HS-27A (cell line): Measurements from ENCODE around the gene TMEM250.
"Not testable (repeated sequence)": the region's sequence is repeated elsewhere in the genome, so short reads cannot be mapped to it uniquely, and the experiment has no call there.

Source experiments
- DNase-seq: peaks from one replicate; pipeline ENCODE4 v3.0.0-alpha.2; 2012; ENCODE audit warnings: low read depth, missing footprints

TMEM250 gene, protein sequence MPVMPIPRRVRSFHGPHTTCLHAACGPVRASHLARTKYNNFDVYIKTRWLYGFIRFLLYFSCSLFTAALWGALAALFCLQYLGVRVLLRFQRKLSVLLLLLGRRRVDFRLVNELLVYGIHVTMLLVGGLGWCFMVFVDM

DNA sequence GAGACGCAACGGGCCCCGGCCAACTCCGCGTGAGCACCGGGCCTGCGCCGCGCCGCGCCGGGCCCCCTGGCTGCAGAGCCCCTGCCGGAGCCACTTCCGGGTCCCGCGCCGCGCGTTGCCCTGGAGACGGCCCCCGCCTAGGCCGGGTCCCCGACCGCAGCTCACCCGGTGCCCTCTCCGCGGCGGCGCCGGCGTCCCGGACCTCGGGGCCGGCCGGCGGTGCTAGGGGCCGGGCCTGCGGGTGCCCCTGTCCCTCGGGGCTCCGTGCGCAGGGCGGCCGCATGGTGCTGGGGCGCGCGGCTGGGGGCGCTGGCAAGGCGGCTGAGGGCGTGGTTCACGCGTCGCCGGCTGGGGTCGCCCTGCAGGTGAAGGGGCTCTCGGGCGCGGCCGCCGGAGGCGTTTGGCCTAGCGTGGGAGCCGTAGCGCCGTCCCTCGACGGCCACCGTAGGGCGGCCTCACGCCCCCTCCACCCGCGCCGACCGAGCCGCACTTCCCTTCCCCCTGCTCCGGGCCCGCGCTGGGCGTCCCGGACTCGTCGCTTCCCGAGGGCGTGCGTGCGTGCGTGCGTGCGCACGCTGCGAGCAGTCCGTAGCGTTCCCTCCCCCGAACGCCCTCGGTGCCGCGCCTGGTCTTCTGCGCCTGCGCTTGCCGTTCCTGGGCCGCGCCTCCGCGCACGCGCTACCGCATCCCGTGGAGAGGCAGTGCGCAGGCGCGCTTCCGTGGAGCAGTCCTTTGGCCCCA lies at the start of gene TMEM250:
Gene TMEM250 (minus strand): TSS at position 556 of the 741 bp plus-strand sequence. CDS start 1,975 bp downstream, outside the sequence.
- peak; percentile 64 for DNase-seq

DNA sequence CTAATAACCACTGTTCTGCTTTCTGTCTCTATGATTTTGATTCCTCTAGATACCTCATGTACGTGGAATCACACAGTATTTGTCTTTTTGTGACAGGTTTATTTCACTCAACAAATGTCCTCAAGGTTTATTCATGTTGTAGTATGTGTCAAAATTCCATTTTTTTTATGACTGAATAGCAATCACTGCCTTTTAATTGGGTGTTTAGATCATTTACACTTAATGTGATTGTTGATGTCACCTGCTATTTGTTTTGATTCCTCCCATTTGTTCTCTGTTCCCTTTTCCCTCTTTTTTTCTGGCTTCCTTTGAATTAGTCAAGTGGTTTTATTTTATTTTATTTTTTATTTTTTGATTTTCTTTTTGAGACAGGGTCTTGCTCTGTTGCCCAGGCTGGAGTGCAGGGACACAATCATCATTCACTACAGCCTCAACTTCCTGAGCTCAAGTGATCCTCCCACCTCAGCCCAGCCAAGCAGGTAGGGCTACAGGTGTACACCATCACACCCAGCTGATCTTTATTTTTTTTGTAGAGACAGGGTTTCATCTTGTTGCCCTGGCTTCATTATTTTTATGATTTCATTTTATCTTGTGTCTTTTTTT lies 44.7 kb upstream of the TMEM250 start:
- DNase-seq = no peak

DNA sequence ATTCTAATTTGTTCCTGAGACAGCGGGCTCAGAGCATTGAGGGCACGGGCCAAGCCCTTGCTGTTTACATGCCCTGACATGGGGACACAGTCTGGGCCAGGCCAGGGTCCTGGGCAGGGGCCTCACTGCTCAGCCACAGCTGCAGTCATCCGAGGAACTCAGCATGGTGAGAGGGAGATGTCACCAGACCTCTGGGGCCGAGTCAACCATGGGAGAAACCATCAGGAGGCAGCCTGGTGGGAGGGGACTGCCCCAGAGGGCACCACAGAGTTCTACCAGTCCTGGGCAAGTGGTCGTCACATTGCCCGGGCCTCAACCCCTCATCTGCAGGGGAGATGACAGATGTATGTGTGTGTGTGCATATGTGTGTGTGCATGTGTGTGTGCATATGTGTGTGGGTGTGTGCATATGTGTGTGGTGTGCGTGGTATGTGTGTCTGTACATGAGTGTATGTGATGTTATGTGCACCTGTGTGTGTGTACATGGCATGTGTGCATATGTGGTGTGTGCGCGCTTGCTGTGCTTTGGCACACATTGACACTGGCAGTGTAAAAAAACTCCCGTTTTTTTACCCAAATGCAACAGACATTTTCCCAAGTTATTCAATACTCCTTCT lies 42.4 kb upstream of the TMEM250 start:
- DNase-seq = no peak

DNA sequence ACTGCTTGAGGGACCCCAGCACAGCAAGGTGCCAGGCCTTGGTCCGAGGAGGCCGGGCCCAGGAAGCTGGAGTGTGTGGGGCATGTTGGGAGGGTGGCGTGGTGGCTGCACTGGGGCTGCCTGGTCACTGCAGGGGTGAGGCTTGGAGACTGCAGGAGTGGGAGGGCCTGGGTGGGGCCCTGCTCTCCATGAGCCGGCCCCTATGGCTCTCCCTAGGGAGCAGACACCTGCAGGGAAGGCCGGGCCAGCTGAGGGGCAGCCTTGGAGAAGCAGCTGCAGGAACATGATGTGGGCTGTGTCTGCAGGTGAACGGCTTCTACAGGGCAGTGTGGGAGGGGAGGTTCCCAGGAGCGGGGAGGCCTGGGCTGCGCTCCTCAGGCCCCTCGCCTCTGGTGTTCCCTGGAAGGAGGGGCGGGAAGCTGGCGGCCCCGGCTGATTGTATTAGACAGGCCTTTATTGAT lies 41.7 kb upstream of the TMEM250 start:
- DNase-seq = no peak

DNA sequence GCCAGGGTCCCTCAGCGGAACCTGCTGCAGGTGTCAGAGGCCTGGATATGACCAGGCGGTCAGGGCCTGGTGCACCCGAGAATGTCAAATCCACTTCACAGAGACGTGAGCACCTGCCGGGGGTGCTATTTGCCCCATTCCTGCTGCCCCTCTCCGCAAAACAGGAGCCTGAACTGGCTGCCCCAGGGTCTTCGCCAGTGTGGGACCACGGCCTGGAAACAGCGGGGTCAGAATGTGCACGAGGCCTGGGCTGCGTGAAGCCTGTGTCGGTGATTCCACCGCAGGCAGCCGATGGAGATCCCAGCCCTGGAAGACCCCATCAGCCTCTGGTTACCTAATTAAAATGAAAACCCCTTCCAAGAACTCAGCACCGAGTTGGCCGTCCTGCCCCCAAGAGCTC lies 41.2 kb upstream of the TMEM250 start:
- no peak for DNase-seq

DNA sequence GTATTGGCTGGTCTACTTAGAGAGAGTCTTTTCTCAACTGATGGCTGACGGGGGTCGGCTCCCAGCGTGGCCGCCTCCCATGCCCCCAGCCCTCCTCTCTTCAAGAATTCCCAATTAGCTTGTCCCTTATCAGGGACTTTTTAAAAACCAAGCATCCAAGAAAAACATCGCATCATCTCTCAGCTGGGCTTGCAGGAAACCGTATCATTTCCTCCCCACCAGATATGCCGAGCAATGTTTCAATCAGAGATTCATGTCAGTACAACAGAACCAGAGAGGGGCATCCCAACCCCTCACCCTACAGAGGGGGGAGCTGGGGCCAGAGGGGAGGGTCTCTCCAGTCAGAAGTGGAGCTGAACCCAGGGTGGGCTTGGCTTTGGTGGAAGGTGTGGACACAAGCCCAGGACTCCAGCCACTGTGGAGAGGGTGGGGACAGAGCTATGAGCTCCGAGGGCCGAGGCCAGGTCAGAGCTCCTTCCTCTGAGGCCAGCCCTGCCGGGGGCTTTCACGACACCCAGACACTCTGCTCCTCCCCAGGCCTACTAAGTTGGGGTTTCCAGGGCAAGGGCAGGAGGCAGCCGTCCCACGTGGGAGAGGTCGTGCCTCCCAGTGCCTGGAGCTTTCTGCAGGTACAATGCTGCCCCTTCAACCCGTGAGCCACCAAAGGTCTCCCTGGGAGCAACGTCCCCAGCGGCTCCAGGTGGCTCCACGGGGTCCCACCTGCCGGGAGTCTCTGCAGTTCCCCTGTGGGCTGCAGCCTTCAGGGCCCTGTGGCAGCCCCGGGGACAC lies 39.0 kb upstream of the TMEM250 start:
- DNase-seq = no peak

DNA sequence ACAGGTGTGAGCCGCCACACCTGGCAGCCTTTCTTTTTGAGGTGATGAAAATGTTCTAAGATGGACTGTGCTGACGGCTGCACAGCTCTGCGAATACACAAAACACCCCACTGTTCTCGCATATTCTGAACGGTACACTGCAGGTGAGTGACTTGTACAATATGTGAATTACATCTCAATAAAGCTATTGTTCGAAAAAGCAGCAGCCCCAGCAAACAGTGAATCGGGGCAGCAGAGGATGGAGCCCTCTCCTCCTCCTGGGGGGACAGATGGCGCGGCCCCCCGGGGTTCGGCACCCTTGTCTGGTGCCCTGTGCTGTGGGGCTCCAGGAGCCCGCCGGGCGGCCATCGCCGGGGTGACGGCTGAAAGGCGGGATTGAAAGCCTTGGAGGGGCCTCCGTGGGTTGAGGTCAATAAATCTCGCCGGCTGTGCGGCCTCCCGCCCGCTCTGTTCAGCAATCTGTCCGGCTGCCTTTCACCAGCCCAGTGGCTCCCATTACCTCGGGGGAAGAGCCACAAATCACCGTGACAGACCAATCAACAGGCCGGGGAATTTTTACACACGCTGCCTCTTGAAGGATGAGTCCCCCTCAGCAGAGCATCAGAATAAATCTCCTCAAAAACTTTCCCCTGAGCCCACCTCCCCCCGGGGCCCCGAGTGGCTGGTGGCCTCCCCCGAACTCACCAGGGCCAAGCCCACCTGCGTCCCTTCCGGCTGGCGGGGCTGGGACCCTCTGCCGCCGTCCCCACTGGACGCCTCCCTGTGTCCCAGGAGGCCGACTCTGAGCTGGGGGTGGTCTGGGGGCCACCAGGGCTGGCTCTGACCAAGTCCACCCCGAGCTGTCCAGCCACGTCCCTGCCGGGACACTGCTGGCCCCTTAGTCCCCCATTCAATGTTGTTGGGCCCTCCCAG lies 37.8 kb upstream of the TMEM250 start:
- no peak for DNase-seq

DNA sequence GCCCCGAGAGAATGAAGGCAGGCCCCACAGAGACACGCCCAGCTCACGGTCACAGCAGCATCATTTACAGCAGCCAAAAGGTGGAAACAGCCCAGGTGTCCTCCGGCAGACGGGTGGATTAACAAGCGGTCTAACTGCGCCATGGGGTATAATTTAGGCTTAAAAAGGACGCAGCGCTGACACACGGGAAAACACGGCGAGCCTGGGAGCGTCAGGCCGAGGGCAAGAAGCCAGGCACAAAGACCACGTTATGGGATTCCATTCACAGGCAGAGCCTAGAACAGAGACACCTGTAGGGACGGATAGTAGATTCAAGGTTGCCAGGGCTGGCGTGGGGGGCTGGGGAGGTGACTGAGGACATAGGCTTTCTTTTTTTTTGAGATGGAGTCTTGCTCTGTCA lies 36.9 kb upstream of the TMEM250 start:
- DNase-seq = no peak

DNA sequence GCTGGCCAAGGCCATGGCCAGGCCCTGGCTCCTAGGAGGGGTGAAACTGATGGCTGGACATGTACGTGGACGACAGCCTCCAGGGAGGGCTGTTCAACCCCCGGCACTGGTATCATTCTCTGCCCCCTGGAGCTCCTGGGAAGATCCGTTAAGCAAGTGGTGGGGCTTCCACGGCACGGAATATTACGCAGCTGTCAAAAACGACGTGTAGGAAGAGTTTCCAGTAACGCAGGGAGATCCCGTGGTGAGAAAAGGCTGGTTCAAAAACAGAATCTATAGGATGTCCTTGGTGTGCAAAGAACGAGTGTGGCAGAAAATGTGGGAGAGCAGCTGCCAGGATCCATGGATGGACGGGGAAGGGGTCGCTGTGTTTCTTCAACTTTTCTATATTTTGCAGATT lies 36.3 kb upstream of the TMEM250 start:
- no peak for DNase-seq

DNA sequence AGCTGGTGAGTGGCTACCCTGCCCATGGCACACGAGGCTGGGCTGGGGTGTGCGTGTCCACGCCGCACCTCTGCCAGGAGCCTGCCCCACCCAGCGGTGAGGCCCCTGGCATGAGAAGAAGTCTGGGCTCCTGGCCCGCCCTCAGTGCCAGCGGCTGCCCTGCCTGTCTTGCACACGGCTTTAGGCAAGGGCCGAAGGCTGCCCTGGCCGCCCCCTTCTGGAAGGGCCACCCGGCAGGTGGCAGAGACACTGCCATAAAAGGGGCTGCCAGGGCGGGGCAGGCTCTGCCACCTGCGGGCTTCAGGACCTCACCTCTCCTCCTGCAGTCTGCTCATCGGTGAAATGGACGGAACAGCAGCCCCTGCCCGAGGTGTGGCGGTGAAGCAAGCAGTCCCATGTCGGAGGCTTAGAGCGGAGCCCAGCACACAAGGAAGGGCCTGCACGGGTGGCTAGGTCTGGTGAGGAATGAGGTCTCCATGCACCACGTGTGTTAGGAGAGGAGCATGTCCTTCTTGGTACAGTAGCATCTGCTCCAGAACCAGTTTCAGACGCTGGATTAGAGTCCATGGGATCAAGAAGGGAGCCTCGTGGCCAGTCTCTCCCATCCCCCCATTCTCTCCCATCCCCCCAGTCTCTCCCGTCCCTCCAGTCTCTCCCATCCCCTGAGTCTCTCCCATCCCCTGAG lies 34.8 kb upstream of the TMEM250 start:
- DNase-seq = no peak

DNA sequence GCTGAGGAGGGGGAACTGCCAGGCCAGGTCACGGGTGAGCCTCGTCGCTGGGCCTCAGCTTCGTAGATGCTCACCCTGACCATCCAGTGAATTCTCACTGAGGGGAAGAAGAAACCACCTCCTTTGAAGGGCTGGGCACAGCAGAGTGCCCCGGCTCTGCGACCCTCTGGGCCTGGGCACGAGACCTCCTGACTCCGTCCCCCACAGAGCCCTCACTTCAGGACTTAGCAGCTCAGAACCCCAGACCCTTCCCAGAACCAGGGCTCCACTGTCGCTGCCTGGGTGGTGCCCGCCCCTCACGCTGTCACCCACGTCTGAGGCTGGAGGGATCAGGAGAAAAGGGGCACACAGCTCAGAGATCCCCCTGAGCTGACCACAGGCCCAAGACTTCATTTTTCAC lies 34.3 kb upstream of the TMEM250 start:
- no peak for DNase-seq

DNA sequence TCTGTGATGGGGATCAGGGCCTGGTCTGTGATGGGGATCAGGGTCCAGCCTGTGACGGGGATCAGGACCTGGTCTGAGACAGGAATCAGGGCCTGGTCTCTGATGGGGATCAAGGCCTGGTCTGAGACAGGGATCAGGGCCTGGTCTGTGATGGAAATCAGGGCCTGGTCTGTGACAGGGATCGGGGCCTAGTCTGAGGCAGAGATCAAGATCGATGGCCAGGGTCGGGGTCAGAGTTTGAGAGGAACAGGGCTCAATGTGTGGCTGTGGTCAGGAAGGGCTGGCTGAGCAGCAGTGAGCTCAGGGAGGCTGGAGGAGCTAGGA lies 33.8 kb upstream of the TMEM250 start:
- no peak for DNase-seq

DNA sequence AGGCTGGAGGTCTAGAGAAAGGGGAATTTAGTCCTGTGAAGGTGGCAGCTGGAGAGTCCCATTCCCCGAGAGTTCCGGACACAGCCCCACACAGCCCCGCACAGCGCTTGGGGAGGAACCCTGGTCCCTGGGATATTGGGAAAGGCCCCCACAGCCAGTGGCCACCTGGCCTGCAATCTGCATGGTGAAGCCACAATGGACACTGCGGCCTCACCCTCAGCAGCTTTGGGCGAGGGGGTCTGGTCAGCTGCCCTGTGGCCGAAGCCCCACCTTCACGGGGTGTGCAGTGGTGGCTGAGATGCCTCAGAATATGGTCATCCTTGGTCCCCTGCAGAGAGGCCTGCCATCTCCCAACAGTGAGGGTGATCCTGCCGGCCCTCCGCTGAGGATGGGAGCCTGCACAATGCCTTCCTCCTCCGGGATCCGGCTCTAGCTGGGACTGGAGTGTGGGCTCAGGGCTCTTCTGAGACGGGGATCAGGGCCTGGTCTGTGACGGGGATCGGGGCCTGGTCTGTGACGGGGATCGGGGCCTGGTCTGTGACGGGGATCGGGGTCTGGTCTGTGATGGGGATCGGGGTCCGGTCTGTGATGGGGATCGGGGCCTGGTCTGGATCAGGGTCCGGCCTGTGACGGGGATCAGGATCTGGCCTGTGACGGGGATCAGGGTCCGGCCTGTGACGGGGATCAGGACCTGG lies 33.3 kb upstream of the TMEM250 start:
- DNase-seq = no peak

DNA sequence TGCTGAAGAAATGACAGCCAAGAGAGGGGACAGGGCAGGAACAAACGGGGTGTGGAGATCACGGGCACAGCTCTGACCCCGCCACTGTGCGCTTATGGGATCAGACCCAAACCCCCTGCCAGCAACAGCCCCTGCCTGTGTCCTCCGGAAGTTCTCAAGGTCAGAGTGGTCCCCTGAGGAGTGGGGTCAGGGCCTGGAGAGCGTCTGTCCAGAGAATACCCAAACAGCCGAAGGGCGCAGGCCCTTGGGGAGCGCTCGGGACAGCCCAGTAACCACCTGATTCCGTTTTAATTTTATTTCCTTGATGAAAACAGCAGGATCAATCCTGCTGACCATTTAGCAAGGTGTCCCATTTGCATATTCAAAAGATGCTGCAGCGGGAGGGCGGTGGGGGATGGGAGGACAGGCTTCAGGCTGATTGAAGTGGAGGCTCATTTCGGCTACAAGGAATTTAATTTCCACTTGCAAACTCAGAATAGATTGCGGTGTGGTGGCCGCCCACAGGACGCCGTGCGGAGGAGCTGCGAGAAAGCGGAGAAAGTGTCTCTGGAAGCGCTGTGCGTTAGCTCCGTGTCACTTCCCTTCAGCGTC lies 32.6 kb upstream of the TMEM250 start:
- no peak for DNase-seq

DNA sequence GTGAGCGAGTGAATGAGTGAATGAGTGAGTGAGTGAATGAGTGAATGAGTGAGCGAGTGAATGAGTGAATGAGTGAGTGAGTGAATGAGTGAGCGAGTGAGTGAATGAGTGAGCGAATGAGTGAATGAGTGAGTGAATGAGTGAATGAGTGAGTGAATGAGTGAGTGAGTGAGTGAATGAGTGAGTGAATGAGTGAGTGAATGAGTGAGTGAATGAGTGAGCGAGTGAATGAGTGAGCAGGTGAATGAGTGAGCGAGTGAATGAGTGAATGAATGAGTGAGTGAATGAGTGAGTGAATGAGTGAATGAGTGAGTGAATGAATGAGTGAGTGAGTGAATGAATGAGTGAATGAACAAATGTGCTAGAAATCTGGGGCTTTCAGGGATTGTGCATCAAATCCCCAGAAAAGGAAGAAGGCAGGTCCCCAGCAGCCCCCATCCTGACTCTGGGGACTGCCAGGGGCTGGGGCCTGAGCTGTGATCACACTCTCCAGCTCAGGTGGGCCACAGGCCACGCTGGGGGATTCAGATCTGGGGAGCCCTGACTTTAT lies 32.1 kb upstream of the TMEM250 start:
- not testable (repeated sequence) for DNase-seq

DNA sequence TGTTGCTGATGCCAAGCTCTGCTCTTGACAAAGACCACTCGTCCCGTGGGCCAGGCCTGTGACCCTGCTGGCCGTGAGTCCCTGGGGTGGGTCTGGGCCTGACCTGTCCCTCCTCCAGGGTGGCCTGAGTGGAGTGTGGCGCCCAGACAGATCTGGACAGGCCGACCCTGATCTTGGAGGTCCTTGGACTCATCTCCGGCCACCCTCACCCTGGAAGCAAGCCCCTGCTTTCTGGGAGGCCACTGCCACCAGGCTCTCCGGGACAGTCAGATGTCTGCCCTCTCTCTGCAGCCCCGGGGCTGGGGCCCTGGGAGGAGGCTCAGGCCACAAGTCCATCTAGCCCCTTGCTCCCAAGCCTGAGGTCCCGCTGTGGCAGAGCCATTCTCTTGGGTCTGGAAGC lies 31.2 kb upstream of the TMEM250 start:
- no peak for DNase-seq

DNA sequence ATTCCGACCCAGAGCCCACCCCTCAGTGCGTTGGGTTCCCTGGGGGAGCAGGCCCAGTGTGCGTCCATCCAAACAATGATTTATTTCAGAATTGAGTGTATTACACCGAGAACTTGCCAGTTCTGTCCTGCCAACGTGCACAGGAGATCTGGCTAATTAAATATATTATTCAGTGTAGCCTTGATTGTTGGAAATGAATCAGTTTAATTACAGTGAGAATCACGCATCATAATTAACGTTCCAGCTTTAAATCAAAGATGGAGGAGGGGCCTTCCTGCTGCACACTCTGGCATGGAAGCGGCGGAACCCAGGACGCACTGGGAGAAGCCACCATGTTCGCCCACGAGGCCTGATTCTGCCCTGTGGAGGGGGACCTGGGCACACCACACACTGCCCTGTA lies 30.7 kb upstream of the TMEM250 start:
- no peak for DNase-seq

DNA sequence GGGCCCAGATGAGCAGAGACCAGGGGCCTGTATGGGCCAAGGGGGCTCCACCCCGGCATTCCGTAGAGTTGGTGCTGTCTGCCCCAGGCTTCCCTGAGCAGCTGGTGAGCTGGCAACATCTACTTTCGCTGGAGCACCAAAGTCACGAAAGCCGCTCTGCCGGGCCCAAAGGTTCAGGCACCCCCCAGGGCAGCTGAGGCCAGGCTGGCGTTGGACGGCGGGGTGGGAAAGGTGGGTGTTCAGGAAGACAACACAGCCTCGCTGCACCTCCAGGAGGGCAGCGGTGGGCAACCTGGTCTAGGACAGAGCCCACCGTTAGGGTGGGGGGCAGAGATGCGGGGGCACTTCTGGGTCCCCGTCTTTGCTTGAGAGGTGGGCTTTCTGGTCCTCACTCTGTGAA lies 30.1 kb upstream of the TMEM250 start:
- no peak for DNase-seq
